ENCODE measurements around the gene FOXP1.

GRCh38 chr3:71251156-71251775, 332.3 kb downstream of the FOXP1 start:
- no peak for TF ChIP-seq POLR2AphosphoS5 (IDR thresholded peaks at IDR 0.05)
- no peak for TF ChIP-seq CTCF (IDR thresholded peaks at IDR 0.05)
